HL-60 (cell line): ENCODE data around the gene RAP1A.
"Not testable (repeated sequence)": the region's sequence is repeated elsewhere in the genome, so short reads cannot be mapped to it uniquely, and the experiment has no call there.

Experiments
- DNase-seq, 2 experiments: peaks; one replicate each; pipeline ENCODE4 v3.0.0-alpha.2; 2010 to 2020; ENCODE audit warnings: low read depth in 1 of 2, low spot score in 1 of 2
- H3K27ac ChIP-seq: fragments of 250-450 bp; sonication (Bioruptor Pico); replicated peaks from 2 replicates; pipeline ENCODE4 v1.5.1; 2020; ENCODE audit warnings: mild to moderate bottlenecking, moderate library complexity
- H3K27me3 ChIP-seq: fragments of 250-450 bp; sonication (Bioruptor Pico); 2 replicates; pipeline ENCODE4 v1.5.1; 2021; ENCODE audit warnings: mild to moderate bottlenecking, moderate library complexity; ENCODE audit not compliant: insufficient read depth, poor library complexity, severe bottlenecking
- H3K4me3 ChIP-seq: replicated peaks from 2 replicates; pipeline ENCODE4 v1.5.1; 2011; ENCODE audit warnings: mild to moderate bottlenecking, control low read depth, low read length; ENCODE audit not compliant: insufficient read depth
- CTCF ChIP-seq: IDR thresholded peaks from one replicate; pipeline ENCODE4 v1.5.1; 2011; ENCODE audit warnings: low read length, control low read depth, inconsistent platforms; ENCODE audit not compliant: insufficient read depth
- GABPA ChIP-seq: IDR thresholded peaks from 2 replicates; pipeline ENCODE4 v1.6.1; 2012; ENCODE audit warnings: low read depth
- POLR2AphosphoS5 ChIP-seq: IDR thresholded peaks from 2 replicates; pipeline ENCODE4 v1.6.1; 2012; ENCODE audit warnings: low read depth
- REST ChIP-seq: IDR thresholded peaks from 2 replicates; pipeline ENCODE4 v1.6.1; 2012; ENCODE audit warnings: low read depth; ENCODE audit not compliant: insufficient replicate concordance
- SPI1 ChIP-seq: IDR thresholded peaks from 2 replicates; pipeline ENCODE4 v1.6.1; 2012; ENCODE audit warnings: low read depth, mild to moderate bottlenecking, borderline replicate concordance

RAP1A gene

GRCh38 chr1:111630567-111630966 is 11.0 kb downstream of the RAP1A start:
- DNase-seq: no peak
- TF ChIP-seq GABPA: no peak
- no peak for TF ChIP-seq REST
- TF ChIP-seq CTCF: no peak
- TF ChIP-seq SPI1: no peak
- no peak for TF ChIP-seq POLR2AphosphoS5
- no peak overlapping the region for H3K27ac ChIP-seq

GRCh38 chr1:111631502-111631901 is 11.9 kb downstream of the RAP1A start:
- Histone ChIP-seq H3K27me3 (no peaks in the 10 kb centered on the region), H3K4me3 (no peak overlapping the region), H3K27ac (no peak overlapping the region)
- no peak for DNase-seq
- TF ChIP-seq SPI1: no peak
- TF ChIP-seq GABPA: no peak
- TF ChIP-seq POLR2AphosphoS5: no peak

More at GRCh38 chr1:111630567-111630966, 11.0 kb downstream of the RAP1A start:
- no peak overlapping the region for H3K4me3 ChIP-seq
- H3K27me3 ChIP-seq: no peaks in the 10 kb centered on the region

GRCh38 chr1:111632771-111633170 is 13.2 kb downstream of the RAP1A start:
- not testable (repeated sequence) for H3K27me3 ChIP-seq, H3K27ac ChIP-seq, H3K4me3 ChIP-seq, DNase-seq

- no peak for DNase-seq
- Histone ChIP-seq H3K4me3 (no peak overlapping the region), H3K27ac (no peak overlapping the region), H3K27me3 (no peaks in the 10 kb centered on the region)
- TF ChIP-seq POLR2AphosphoS5: no peak
- no peak for TF ChIP-seq CTCF
- no peak for TF ChIP-seq GABPA
- no peak for TF ChIP-seq REST
- TF ChIP-seq SPI1: no peak
Observed at GRCh38 chr1:111633736-111634247, 14.2 kb downstream of the RAP1A start.

- Histone ChIP-seq H3K27me3 (no peaks in the 10 kb centered on the region), H3K4me3 (no peak overlapping the region), H3K27ac (no peak overlapping the region)
- TF ChIP-seq GABPA (no peak), POLR2AphosphoS5 (no peak), SPI1 (no peak), CTCF (no peak), REST (no peak)
- no peak for DNase-seq
Observed at GRCh38 chr1:111635324-111636009, 15.9 kb downstream of the RAP1A start.
